Measurements from ENCODE around the gene CSRNP2.
A peak's percentile ranks its signal among the peaks of the same experiment; 100 is the strongest.

CSRNP2 gene, protein sequence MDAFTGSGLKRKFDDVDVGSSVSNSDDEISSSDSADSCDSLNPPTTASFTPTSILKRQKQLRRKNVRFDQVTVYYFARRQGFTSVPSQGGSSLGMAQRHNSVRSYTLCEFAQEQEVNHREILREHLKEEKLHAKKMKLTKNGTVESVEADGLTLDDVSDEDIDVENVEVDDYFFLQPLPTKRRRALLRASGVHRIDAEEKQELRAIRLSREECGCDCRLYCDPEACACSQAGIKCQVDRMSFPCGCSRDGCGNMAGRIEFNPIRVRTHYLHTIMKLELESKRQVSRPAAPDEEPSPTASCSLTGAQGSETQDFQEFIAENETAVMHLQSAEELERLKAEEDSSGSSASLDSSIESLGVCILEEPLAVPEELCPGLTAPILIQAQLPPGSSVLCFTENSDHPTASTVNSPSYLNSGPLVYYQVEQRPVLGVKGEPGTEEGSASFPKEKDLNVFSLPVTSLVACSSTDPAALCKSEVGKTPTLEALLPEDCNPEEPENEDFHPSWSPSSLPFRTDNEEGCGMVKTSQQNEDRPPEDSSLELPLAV

DNA sequence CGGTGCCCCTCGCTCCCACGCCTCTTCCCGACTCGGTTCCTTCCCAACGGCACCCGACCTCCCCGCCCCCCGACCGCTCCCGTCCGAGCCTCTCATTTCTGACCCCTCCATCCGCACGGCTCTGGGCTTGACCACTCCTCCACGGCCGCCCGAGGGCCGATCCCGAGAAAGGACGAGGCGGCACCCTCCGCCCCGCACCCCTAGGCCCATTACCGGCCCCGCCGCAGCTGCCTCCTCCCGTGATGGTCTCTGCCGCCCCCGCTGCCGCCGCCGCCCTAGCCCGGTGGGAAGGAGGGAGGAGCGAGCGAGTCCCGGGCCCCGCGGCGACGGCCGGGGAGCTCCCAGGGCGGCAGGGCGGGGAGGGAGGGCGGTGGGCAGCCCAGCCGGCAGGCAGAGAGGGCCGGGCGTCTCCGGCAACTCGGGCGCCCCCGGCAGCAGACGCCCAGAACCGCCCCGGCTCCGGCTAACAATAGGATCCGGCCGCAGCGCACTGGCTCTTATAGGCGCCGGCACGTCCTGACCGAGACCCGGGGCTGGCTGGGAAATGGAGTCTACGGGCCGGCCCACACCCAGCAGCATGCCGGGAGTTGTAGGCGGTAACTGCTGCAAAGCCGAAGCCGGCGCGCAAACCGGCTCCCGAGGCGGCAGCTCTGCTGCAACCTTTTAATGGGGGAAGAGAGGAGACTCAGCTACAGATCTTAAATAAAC is at the start of gene CSRNP2:
TSS of gene CSRNP2 (minus strand) at position 471 of the 708 bp plus-strand sequence. CDS start 7,035 bp downstream, outside the sequence.
- Histone ChIP-seq H3K36me3 (ENCODE audit: control insufficient read depth, insufficient read depth, low read length) (no peaks in the 10 kb centered on the region), H3K4me3 (replicated peaks; ENCODE audit: low read depth, low read length) (peak within 1 kb of the TSS; percentile 75), H3K27me3 (replicated peaks; ENCODE audit: control insufficient read depth, insufficient read depth, low read length) (no peaks in the 10 kb centered on the region)
- TF ChIP-seq, protein P1, sequence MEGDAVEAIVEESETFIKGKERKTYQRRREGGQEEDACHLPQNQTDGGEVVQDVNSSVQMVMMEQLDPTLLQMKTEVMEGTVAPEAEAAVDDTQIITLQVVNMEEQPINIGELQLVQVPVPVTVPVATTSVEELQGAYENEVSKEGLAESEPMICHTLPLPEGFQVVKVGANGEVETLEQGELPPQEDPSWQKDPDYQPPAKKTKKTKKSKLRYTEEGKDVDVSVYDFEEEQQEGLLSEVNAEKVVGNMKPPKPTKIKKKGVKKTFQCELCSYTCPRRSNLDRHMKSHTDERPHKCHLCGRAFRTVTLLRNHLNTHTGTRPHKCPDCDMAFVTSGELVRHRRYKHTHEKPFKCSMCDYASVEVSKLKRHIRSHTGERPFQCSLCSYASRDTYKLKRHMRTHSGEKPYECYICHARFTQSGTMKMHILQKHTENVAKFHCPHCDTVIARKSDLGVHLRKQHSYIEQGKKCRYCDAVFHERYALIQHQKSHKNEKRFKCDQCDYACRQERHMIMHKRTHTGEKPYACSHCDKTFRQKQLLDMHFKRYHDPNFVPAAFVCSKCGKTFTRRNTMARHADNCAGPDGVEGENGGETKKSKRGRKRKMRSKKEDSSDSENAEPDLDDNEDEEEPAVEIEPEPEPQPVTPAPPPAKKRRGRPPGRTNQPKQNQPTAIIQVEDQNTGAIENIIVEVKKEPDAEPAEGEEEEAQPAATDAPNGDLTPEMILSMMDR (IDR thresholded peaks at IDR 0.05; ENCODE audit: insufficient read depth, low read length, poor library complexity, severe bottlenecking) = peak; percentile 14
- peak; percentile 94 for DNase-seq (ENCODE audit: extremely low read depth, insufficient read length)

DNA sequence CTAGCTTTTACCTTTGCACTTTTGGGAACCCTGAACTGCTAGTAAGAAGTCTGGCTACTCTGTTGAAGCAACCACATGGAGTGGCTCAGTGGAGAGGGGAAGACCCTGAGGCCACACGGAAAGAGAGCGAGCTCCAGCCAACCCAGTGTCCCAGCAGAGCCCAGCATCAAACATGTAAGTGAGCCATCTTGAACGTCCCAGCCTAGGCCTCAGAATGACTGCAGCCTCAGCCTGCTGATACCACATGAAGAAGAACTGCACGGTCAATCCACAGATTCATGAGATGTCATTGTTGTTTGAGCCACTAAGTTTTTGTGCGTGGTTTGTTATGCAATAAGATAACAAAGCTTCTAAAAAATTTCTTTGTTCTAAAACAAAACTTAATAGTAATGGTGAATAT is 49.3 kb upstream of the CSRNP2 start:
- no peak for DNase-seq (ENCODE audit: extremely low read depth, insufficient read length)
- TF ChIP-seq, protein P1 (IDR thresholded peaks at IDR 0.05; ENCODE audit: insufficient read depth, low read length, poor library complexity, severe bottlenecking) = no peak
- no peak overlapping the region for H3K4me3 ChIP-seq (replicated peaks; ENCODE audit: low read depth, low read length)
- no peaks in the 10 kb centered on the region for H3K27me3 ChIP-seq (replicated peaks; ENCODE audit: control insufficient read depth, insufficient read depth, low read length)
- peaks cover under 1% of the 10 kb centered on the region for H3K36me3 ChIP-seq (ENCODE audit: control insufficient read depth, insufficient read depth, low read length)

DNA sequence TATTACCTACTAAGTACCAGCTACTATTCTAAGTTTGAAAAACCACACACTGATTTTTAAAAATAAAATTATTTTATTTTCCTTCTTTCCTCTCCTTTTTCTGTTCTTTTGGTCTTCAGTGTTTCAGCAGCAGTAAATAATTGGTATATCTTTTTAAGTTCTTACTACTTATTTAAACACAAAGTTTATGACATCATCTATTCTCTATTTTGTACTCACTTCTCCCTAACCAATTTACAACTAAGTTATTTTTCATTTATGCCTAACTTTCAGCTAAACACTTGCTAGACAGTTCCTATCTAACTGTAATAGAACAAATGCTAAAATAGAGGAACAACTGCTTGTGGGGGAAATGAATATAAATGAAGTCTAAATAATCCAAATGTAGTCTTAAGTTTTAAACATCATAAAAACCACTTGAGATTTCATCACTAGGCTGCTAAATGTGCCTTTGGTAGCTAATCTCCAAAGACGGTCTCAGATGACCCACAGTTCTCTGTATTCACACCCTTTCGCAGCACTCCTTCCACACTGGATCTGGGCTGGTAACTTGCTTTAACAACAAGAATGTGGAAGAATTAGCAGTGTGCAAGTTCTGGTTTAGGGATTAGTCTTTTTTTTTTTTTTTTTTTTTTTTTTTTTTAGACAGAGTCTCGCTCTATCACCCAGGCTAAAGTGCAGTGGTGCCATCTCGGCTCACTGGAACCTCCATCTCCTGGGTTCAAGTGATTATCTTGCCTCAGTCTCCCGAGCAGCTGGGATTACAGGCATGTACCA is 48.5 kb upstream of the CSRNP2 start:
- TF ChIP-seq, protein P1 (IDR thresholded peaks at IDR 0.05; ENCODE audit: insufficient read depth, low read length, poor library complexity, severe bottlenecking) = no peak
- DNase-seq (ENCODE audit: extremely low read depth, insufficient read length) = no peak
- H3K4me3 ChIP-seq (replicated peaks; ENCODE audit: low read depth, low read length) = no peak overlapping the region
- no peaks in the 10 kb centered on the region; the same call in none of the 2 replicates for H3K36me3 ChIP-seq (ENCODE audit: control insufficient read depth, insufficient read depth, low read length)
- H3K27me3 ChIP-seq (replicated peaks; ENCODE audit: control insufficient read depth, insufficient read depth, low read length) = no peaks in the 10 kb centered on the region

DNA sequence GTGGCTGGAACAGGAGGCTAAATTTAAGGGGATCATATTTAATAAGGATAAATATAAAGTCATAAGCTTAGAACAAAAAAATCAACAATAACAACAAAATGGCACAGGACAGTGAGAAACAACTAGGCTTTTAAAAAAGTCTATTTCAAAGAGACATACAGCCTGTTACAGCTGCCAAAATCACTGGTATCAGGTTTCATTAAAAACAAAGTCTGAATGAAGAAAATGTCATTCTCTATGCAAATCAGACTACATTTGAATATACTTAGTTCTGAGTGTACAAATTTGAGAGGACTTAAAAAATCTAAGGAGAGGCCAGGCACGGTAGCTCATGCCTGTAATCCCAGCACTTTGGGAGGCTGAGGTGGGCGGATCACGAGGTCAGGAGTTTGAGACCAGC is 45.5 kb upstream of the CSRNP2 start:
- no peaks in the 10 kb centered on the region for H3K27me3 ChIP-seq (replicated peaks; ENCODE audit: control insufficient read depth, insufficient read depth, low read length)
- no peak overlapping the region for H3K4me3 ChIP-seq (replicated peaks; ENCODE audit: low read depth, low read length)
- TF ChIP-seq, protein P1 (IDR thresholded peaks at IDR 0.05; ENCODE audit: insufficient read depth, low read length, poor library complexity, severe bottlenecking) = no peak
- peaks cover 4% of the 10 kb centered on the region for H3K36me3 ChIP-seq (ENCODE audit: control insufficient read depth, insufficient read depth, low read length)
- no peak for DNase-seq (ENCODE audit: extremely low read depth, insufficient read length)

DNA sequence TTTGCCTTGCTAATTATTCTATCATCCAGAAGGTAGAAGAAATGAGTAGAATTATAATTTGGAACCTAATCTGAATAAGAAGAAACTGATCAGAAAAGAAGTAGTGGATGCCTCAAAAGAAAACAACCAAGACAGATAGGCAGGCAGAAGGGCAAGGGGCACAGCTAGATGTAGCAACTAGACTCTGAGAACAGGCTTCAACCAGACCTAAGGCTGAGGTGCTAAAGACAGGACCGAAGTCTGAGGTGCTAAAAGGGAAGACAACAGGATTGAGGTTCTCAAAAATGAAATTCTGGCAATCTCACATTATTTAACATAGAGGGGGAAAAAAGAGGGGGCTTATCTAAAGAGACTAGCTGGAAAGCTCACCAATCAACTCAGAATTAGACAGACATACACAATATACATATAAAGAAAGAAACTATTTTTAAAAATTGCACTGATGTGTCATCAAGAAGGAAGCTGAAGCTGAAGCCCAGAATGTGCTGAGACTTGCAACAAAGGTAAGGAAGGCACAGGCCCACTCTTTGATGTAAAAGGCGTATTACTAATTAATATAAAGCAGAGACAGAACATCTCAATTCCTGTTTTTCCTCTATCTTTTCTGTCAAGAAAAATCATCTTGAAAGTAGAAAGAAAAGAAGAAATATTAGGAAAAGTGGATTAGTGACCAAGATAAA is 43.8 kb upstream of the CSRNP2 start:
- TF ChIP-seq, protein P1 (IDR thresholded peaks at IDR 0.05; ENCODE audit: insufficient read depth, low read length, poor library complexity, severe bottlenecking) = no peak
- Histone ChIP-seq H3K27me3 (replicated peaks; ENCODE audit: control insufficient read depth, insufficient read depth, low read length) (no peaks in the 10 kb centered on the region), H3K36me3 (ENCODE audit: control insufficient read depth, insufficient read depth, low read length) (peaks cover 4% of the 10 kb centered on the region), H3K4me3 (replicated peaks; ENCODE audit: low read depth, low read length) (no peak overlapping the region)
- DNase-seq (ENCODE audit: extremely low read depth, insufficient read length) = no peak
